ENCODE measurements around the gene HENMT1. TPM values are rescaled to one million over a fixed set of nuclear protein-coding genes. Genes with fewer than 3 reads are reported as not detected.
"Not testable (repeated sequence)": the region's sequence is repeated elsewhere in the genome, so short reads cannot be mapped to it uniquely, and the experiment has no call there.

HENMT1 gene
- total RNA-seq, 1 donor, result 4.1 TPM

GRCh38 chr1:108643492-108644335 lies 17.2 kb downstream of the HENMT1 start:
- peak; percentile 59 for TF ChIP-seq CTCF (IDR thresholded peaks at IDR 0.05; ENCODE audit: insufficient read depth, low read length)
- peak; percentile 90 for DNase-seq (ENCODE audit: low read depth)
- H3K4me3 ChIP-seq (ENCODE audit: low read depth, low read length), result no peak overlapping the region

DNA sequence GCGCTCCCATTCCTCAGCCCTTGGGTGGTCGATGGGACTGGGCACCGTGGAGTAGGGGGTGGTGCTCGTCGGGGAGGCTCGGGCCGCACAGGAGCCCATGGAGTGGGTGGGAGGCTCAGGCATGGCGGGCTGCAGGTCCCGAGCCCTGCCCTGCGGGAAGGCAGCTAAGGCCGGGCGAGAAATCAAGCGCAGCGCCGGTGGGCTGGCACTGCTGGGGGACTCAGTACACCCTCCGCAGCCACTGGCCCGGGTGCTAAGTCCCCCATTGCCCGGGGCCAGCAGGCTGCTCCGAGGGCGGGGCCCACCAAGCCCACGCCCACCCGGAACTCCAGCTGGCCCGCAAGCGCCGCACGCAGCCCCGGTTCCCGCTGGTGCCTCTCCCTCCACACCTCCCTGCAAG lies 20.0 kb downstream of the HENMT1 start:
- not testable (repeated sequence) for DNase-seq (ENCODE audit: low read depth); H3K4me3 ChIP-seq (ENCODE audit: low read depth, low read length)

- no peak overlapping the region for H3K4me3 ChIP-seq (ENCODE audit: low read depth, low read length)
- no peak for DNase-seq (ENCODE audit: low read depth)
- TF ChIP-seq CTCF (IDR thresholded peaks at IDR 0.05; ENCODE audit: insufficient read depth, low read length), result no peak
These were observed 20.9 kb downstream of the HENMT1 start for GRCh38 chr1:108639899-108640560.

DNA sequence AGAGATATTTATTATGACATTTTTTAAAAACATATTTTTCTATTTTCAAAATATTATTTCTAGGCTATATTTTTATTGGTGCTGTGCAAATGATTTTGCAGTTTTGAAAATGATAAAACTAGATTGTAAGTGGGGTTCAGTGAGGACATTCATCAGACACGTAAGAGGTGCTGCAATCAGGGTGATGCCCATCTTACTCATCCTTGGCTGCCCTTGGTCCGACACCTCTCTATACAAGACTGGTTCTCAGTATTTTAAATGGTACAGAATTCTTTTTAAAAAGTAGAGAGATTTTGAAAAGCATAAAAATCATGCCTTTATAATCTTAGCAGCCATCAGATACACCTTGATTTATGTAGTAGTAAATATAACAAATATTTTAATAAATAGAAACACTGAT lies 24.0 kb downstream of the HENMT1 start:
- no peak for TF ChIP-seq CTCF (IDR thresholded peaks at IDR 0.05; ENCODE audit: insufficient read depth, low read length)
- no peak for DNase-seq (ENCODE audit: low read depth)
- no peak overlapping the region for H3K4me3 ChIP-seq (ENCODE audit: low read depth, low read length)

GRCh38 chr1:108634521-108634920 lies 26.4 kb downstream of the HENMT1 start:
- no peak for DNase-seq (ENCODE audit: low read depth)
- H3K4me3 ChIP-seq (ENCODE audit: low read depth, low read length), result no peak overlapping the region
- no peak for TF ChIP-seq CTCF (IDR thresholded peaks at IDR 0.05; ENCODE audit: insufficient read depth, low read length)

GRCh38 chr1:108628665-108629064 lies 32.2 kb downstream of the HENMT1 start:
- TF ChIP-seq CTCF (IDR thresholded peaks at IDR 0.05; ENCODE audit: insufficient read depth, low read length), result no peak
- H3K4me3 ChIP-seq (ENCODE audit: low read depth, low read length), result no peak overlapping the region
- no peak for DNase-seq (ENCODE audit: low read depth)

GRCh38 chr1:108627951-108628350 lies 32.9 kb downstream of the HENMT1 start:
- no peak for TF ChIP-seq CTCF (IDR thresholded peaks at IDR 0.05; ENCODE audit: insufficient read depth, low read length)
- peak; percentile 1 for DNase-seq (ENCODE audit: low read depth)
- no peak overlapping the region for H3K4me3 ChIP-seq (ENCODE audit: low read depth, low read length)

All from fibroblast of the aortic adventitia (primary cell).